ENCODE data around the gene STT3A. TPM values are rescaled to one million over a fixed set of nuclear protein-coding genes. Genes with fewer than 3 reads are reported as not detected.
A peak's percentile ranks its signal among the peaks of the same experiment; 100 is the strongest.

The STT3A gene
- total and polyA plus RNA-seq, 2 donors (not counting 3 experiments of a cell fraction or from before 2014, with no cell fraction given) = 236 to 362 TPM

DNA sequence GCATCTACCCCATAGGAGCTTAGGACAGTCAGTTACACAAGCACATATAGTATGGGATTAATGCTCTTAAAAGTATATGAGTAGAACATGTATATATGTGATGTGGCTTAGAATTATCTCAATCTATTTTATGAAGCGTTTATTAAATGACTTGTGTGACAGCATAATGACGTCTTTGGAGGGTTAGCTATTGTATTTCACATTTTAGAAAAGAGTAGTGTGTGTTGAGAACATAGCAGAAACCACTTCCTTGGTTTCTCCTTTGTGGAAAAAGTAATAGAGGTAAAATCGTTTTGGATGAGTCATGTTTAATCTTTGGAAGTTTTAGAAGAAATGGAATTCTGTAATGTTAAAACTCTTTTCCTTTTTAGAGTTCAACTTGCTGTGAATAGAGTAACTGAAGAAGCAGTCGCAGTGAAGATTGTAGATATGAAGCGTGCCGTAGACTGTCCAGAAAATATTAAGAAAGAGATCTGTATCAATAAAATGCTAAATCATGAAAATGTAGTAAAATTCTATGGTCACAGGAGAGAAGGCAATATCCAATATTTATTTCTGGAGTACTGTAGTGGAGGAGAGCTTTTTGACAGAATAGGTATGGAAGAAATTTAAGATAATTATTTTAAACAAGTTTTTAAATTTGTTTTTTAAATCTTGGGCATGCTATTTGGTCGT is 34.7 kb downstream of the STT3A start:
- FAIRE-seq (no peak), DNase-seq (ENCODE audit: low read depth, low spot score) (peak; percentile 45)
- Histone ChIP-seq H3K9me3 (replicated peaks; ENCODE audit: control insufficient read depth, insufficient read depth, low read length) (no peaks in the 10 kb centered on the region), H3K36me3 (ENCODE audit: control insufficient read depth in 2 of 2, extremely low read depth in 1 of 2, insufficient read depth in 2 of 2, low read length in 2 of 2) (peaks cover 0 to 6% of the 10 kb centered on the region in 2 experiments), H3K79me2 (ENCODE audit: control insufficient read depth, insufficient read depth, low read length) (peaks cover 15% of the 10 kb centered on the region), H3K4me3 (replicated peaks in 1 of 3; ENCODE audit: insufficient read depth in 1 of 3, low read depth in 1 of 3, low read length in 3 of 3) (peak overlapping the region; percentile 24 to 91 (median 60)), H3K4me1 (ENCODE audit: control insufficient read depth, extremely low read depth, insufficient read depth, low read length) (peaks cover 18% of the 10 kb centered on the region), H3K27ac (ENCODE audit: insufficient read depth, low read depth, low read length) (peak overlapping the region; percentile 49), H4K20me1 (replicated peaks; ENCODE audit: control insufficient read depth, extremely low read depth, insufficient read depth, low read length) (no peaks in the 10 kb centered on the region), H2AFZ (ENCODE audit: low read depth, low read length) (peak overlapping the region; percentile 24), H3K27me3 (ENCODE audit: control insufficient read depth in 2 of 2, insufficient read depth in 2 of 2, low read length in 2 of 2) (no peaks in the 10 kb centered on the region), H3K4me2 (ENCODE audit: insufficient read depth, low read length) (peak overlapping the region; percentile 96), H3K9me1 (replicated peaks; ENCODE audit: control insufficient read depth, extremely low read depth, insufficient read depth, low read length) (no peaks in the 10 kb centered on the region), H3K9ac (replicated peaks; ENCODE audit: extremely low read depth, insufficient read depth, low read length) (peak overlapping the region; percentile 64)
- ChIA-PET POLR2A (no interaction called here), CTCF (interaction anchor here (0.7 to 7.0 kb wide), 7 partner anchors 16 to 253 kb away, joined by 3 to 44 read pairs (median 3); no protein-coding TSS in a partner anchor)
- intact Hi-C loops (cut with micrococcal nuclease) = loop anchor here (5.0 kb wide), 1 partner anchor 130 kb away; the partner anchor contains the start of gene FEZ1
- dilution Hi-C loops (cut with MboI; ENCODE audit: extremely low pct_ligation_motif_present, low sequenced_read_pairs) = no loop called here
- TF ChIP-seq POLR2A (IDR thresholded peaks at IDR 0.05; ENCODE audit: low read depth, low read length) (no peak), POLR2AphosphoS5 (IDR thresholded peaks at IDR 0.05; ENCODE audit: insufficient read depth, low read depth, low read length) (no peak), GATA2 (IDR thresholded peaks at IDR 0.05; ENCODE audit: insufficient read depth, insufficient read length, low read depth, low read length) (no peak), MYC (IDR thresholded peaks at IDR 0.05; ENCODE audit: low read depth, low read length) (no peak), FOS (IDR thresholded peaks at IDR 0.05; ENCODE audit: borderline replicate concordance, insufficient read depth, low read length) (peak; percentile 56), EZH2 (IDR thresholded peaks at IDR 0.05; ENCODE audit: borderline replicate concordance, low read depth, low read length, severe bottlenecking) (no peak), CTCF (IDR thresholded peaks at IDR 0.05; ENCODE audit: extremely low read depth in 1 of 2, insufficient read depth in 1 of 2, low read depth in 1 of 2, low read length in 2 of 2) (no peak)
- no TSS peak for BruUV-seq (replicated peaks)

Data from endothelial cell of umbilical vein (primary cell).